ENCODE results near the gene OGFOD1. TPM values are rescaled to one million over a fixed set of nuclear protein-coding genes. Genes with fewer than 3 reads are reported as not detected.

The OGFOD1 gene
- total RNA-seq, 1 experiment from 2014 or later: 101 TPM

DNA sequence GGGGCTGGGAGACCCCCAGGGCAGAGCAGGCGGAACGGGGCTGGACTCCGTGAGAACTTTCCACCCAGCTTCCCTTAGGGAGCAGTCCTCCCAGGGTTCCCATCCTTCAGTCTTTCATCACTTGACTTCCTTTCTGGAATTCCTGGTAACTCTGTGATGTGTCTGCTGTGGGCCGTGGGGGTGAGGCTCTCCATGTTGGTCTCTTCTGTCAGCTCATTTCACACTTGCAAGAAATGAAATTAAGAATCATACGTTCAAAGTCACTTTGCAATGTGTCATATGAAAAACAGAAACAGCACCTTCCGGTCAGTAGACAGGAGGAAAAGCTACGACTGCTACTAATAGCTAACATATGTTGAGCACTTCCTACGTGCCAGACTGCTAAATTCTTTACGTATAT lies 73.9 kb downstream of the OGFOD1 start:
- no peak for DNase-seq (ENCODE audit: low read depth)

Other genes starting within 250 kb of the OGFOD1 start
- 132 and 134 TPM in 2 replicates for gene AMFR, start 26.0 kb upstream of the OGFOD1 start, total RNA-seq (2014; rRNA removed)
- gene NUDT21, start 222 bp upstream of the OGFOD1 start, total RNA-seq (2014; rRNA removed): 78.5 and 86.0 TPM in 2 replicates
- 27.1 and 37.1 TPM in 2 replicates for gene BBS2, start 68.5 kb downstream of the OGFOD1 start, total RNA-seq (2014; rRNA removed)
- not detected in 2 replicates for gene MT4, start 113.5 kb downstream of the OGFOD1 start, total RNA-seq (2014; rRNA removed)
- not detected in 2 replicates for gene MT3, start 138.0 kb downstream of the OGFOD1 start, total RNA-seq (2014; rRNA removed)
- gene MT2A, start 157.0 kb downstream of the OGFOD1 start, total RNA-seq (2014; rRNA removed): 632 and 1,404 TPM in 2 replicates
- 712 and 733 TPM in 2 replicates for gene MT1E, start 174.2 kb downstream of the OGFOD1 start, total RNA-seq (2014; rRNA removed)
- gene MT1M, start 181.1 kb downstream of the OGFOD1 start, total RNA-seq (2014; rRNA removed): 2.2 and 4.2 TPM in 2 replicates
- gene MT1A, start 187.1 kb downstream of the OGFOD1 start, total RNA-seq (2014; rRNA removed): 2.4 and 4.2 TPM in 2 replicates
- gene MT1B, start 200.3 kb downstream of the OGFOD1 start, total RNA-seq (2014; rRNA removed): not detected in 2 replicates
- gene MT1F, start 206.4 kb downstream of the OGFOD1 start, total RNA-seq (2014; rRNA removed): not detected in 2 replicates
- 1.9 TPM in 1 of 2 replicates, not detected in the other for gene MT1G, start 216.5 kb downstream of the OGFOD1 start, total RNA-seq (2014; rRNA removed)
- gene MT1H, start 218.3 kb downstream of the OGFOD1 start, total RNA-seq (2014; rRNA removed): not detected in 2 replicates
- 68.7 and 172 TPM in 2 replicates for gene MT1X, start 230.9 kb downstream of the OGFOD1 start, total RNA-seq (2014; rRNA removed)

Data from LHCN-M2 (cell line).